OCI-LY1 (cell line): ENCODE measurements around the gene SORBS1.

Experiments
- H2AFZ ChIP-seq: fragments of 200-600 bp; sonication (generic), shearing (Covaris generic); 2 replicates; pipeline ENCODE4 v1.6.0; 2014; ENCODE audit warnings: antibody characterized with exemption, mild to moderate bottlenecking, low read length
- H3F3A ChIP-seq: fragments of 200-600 bp; sonication (generic), shearing (Covaris generic); 2 replicates; pipeline ENCODE4 v1.6.0; 2014; ENCODE audit warnings: mild to moderate bottlenecking, antibody characterized with exemption, low read length, moderate library complexity; ENCODE audit not compliant: insufficient read depth
- H3K27ac ChIP-seq: fragments of 200-600 bp; sonication (generic); 2 replicates; pipeline ENCODE4 v1.5.1; 2014; ENCODE audit warnings: low read length, mixed run types, mild to moderate bottlenecking, low read depth; ENCODE audit not compliant: poor library complexity, severe bottlenecking
- H3K27me3 ChIP-seq: fragments of 200-600 bp; sonication (generic); 2 replicates; pipeline ENCODE4 v1.6.0; 2014; ENCODE audit warnings: antibody characterized with exemption, mild to moderate bottlenecking, low read length, moderate library complexity; ENCODE audit not compliant: insufficient read depth
- H3K36me3 ChIP-seq: fragments of 200-600 bp; sonication (generic); 2 replicates; pipeline ENCODE4 v1.6.1; 2014; ENCODE audit warnings: mild to moderate bottlenecking, antibody characterized with exemption, low read length, moderate library complexity, mixed read lengths; ENCODE audit not compliant: insufficient read depth
- H3K4me1 ChIP-seq: fragments of 200-600 bp; sonication (generic); 2 replicates; pipeline ENCODE4 v1.5.1; 2014; ENCODE audit warnings: mild to moderate bottlenecking, low read length, moderate library complexity; ENCODE audit not compliant: insufficient read depth, severe bottlenecking
- H3K4me2 ChIP-seq: fragments of 200-600 bp; sonication (generic), shearing (Covaris generic); 2 replicates; pipeline ENCODE4 v1.6.1; 2014; ENCODE audit warnings: low read length
- H3K4me3 ChIP-seq: fragments of 200-600 bp; sonication (generic); 2 replicates; pipeline ENCODE4 v1.5.1; 2014; ENCODE audit warnings: low read length, low read depth, mild to moderate bottlenecking, mixed read lengths; ENCODE audit not compliant: poor library complexity, severe bottlenecking
- H3K79me2 ChIP-seq: fragments of 200-600 bp; shearing (Covaris generic); 2 replicates; pipeline ENCODE4 v1.6.1; 2016; ENCODE audit warnings: mixed run types, low read length, mixed read lengths; ENCODE audit not compliant: insufficient read depth
- H3K9ac ChIP-seq: fragments of 200-600 bp; sonication (generic), shearing (Covaris generic); 2 replicates; pipeline ENCODE4 v1.6.1; 2014; ENCODE audit warnings: mild to moderate bottlenecking, low read length, mixed read lengths
- H3K9me2 ChIP-seq: fragments of 200-600 bp; sonication (generic), shearing (Covaris generic); 2 replicates; pipeline ENCODE4 v1.6.1; 2014; ENCODE audit warnings: low read depth, mild to moderate bottlenecking, low read length, mixed read lengths
- H3K9me3 ChIP-seq: fragments of 200-600 bp; shearing (Covaris generic); 2 replicates; pipeline ENCODE4 v1.6.1; 2014; ENCODE audit warnings: low read length, mixed read lengths
- H4K20me1 ChIP-seq: fragments of 200-600 bp; sonication (generic), shearing (Covaris generic); 2 replicates; pipeline ENCODE4 v1.6.0; 2016; ENCODE audit warnings: mild to moderate bottlenecking, low read length; ENCODE audit not compliant: insufficient read depth
- CTCF ChIP-seq: fragments of 200-600 bp; sonication (generic), shearing (Covaris generic); IDR thresholded peaks from 2 replicates; pipeline ENCODE4 v1.5.1; 2017; ENCODE audit warnings: mild to moderate bottlenecking, antibody characterized with exemption, low read length, moderate library complexity, mixed read lengths
- EZH2 ChIP-seq: fragments of 200-600 bp; sonication (generic), shearing (Covaris generic); IDR thresholded peaks from 2 replicates; pipeline ENCODE4 v1.8.0; 2017; ENCODE audit warnings: borderline replicate concordance, mixed run types, mild to moderate bottlenecking, antibody characterized with exemption, low read length, moderate library complexity, mixed read lengths

The SORBS1 gene

GRCh38 chr10:95553674-95554073 is 7.5 kb downstream of the SORBS1 start:
- Histone ChIP-seq H3K9me3 (no peaks in the 10 kb centered on the region), H3K79me2 (no peaks in the 10 kb centered on the region), H3K9ac (no peak overlapping the region), H2AFZ (no peak overlapping the region), H3K27ac (no peak overlapping the region), H3K4me3 (no peak overlapping the region), H3K4me2 (no peak overlapping the region), H3K27me3 (no peaks in the 10 kb centered on the region), H3K9me2 (no peaks in the 10 kb centered on the region), H3F3A (no peaks in the 10 kb centered on the region), H4K20me1 (no peaks in the 10 kb centered on the region), H3K36me3 (no peaks in the 10 kb centered on the region), H3K4me1 (no peaks in the 10 kb centered on the region)
- no peak for TF ChIP-seq CTCF
- no peak for TF ChIP-seq EZH2

GRCh38 chr10:95552679-95553342 is 8.4 kb downstream of the SORBS1 start:
- Histone ChIP-seq H3K27me3 (no peaks in the 10 kb centered on the region), H3K9me3 (no peaks in the 10 kb centered on the region), H3K79me2 (no peaks in the 10 kb centered on the region), H3K4me3 (no peak overlapping the region), H4K20me1 (no peaks in the 10 kb centered on the region), H2AFZ (no peak overlapping the region), H3K9ac (no peak overlapping the region), H3K4me2 (no peak overlapping the region), H3F3A (no peaks in the 10 kb centered on the region), H3K4me1 (no peaks in the 10 kb centered on the region), H3K9me2 (no peaks in the 10 kb centered on the region), H3K36me3 (no peaks in the 10 kb centered on the region), H3K27ac (no peak overlapping the region)
- TF ChIP-seq EZH2, result no peak

- no peak for TF ChIP-seq CTCF
- no peak for TF ChIP-seq EZH2
- Histone ChIP-seq H2AFZ (no peak overlapping the region), H3K79me2 (no peaks in the 10 kb centered on the region), H3K36me3 (no peaks in the 10 kb centered on the region), H3K27ac (no peak overlapping the region), H3K4me2 (no peak overlapping the region), H3K27me3 (no peaks in the 10 kb centered on the region), H3K9me3 (no peaks in the 10 kb centered on the region), H3F3A (no peaks in the 10 kb centered on the region), H3K9ac (no peak overlapping the region), H3K4me3 (no peak overlapping the region), H3K4me1 (no peaks in the 10 kb centered on the region), H4K20me1 (no peaks in the 10 kb centered on the region), H3K9me2 (no peaks in the 10 kb centered on the region)
These were observed 11.0 kb downstream of the SORBS1 start for GRCh38 chr10:95550073-95550672.
